Occipital lobe (tissue), 2 donors: Measurements from ENCODE around the gene HOXC6. TPM values are rescaled to one million over a fixed set of nuclear protein-coding genes. Genes with fewer than 3 reads are reported as not detected.

Source experiments
- DNase-seq: peaks from one replicate; lab custom pipeline; 2025; lab: John Stamatoyannopoulos, UW
- total RNA-seq: library from RNA; depleted of rRNA; stranded (reverse); fragments of >200 nt; gene quantifications from one replicate; pipeline ENCODE4 v1.2.3, GENCODE V29; 2014

Gene HOXC6
- not detected for total RNA-seq

DNA sequence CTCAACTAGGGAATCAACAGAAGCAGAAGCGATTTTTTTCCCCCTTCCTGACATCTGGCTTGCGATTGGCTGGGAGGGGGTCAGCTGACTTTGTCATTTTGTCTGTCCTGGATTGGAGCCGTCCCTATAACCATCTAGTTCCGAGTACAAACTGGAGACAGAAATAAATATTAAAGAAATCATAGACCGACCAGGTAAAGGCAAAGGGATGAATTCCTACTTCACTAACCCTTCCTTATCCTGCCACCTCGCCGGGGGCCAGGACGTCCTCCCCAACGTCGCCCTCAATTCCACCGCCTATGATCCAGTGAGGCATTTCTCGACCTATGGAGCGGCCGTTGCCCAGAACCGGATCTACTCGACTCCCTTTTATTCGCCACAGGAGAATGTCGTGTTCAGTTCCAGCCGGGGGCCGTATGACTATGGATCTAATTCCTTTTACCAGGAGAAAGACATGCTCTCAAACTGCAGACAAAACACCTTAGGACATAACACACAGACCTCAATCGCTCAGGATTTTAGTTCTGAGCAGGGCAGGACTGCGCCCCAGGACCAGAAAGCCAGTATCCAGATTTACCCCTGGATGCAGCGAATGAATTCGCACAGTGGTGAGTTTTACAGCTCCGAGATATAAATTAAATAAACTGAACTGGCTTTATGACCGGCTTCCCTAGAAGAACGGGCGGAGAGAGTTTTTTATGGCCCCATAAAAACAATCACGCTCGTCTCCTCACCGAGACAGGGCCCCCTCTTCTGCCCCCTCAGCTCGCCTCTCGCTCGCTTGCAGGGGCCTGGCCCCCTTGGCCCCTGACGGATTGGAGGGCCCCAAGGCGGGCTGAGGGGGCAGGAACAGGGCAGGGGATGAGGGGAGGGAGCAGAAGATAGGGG lies at the start of gene HOXC6:
Gene HOXC6, plus strand, starts transcription at position 127 of the 888 bp plus-strand sequence. Its CDS starts 82 bp downstream, at position 209.
- DNase-seq, result no peak

DNA sequence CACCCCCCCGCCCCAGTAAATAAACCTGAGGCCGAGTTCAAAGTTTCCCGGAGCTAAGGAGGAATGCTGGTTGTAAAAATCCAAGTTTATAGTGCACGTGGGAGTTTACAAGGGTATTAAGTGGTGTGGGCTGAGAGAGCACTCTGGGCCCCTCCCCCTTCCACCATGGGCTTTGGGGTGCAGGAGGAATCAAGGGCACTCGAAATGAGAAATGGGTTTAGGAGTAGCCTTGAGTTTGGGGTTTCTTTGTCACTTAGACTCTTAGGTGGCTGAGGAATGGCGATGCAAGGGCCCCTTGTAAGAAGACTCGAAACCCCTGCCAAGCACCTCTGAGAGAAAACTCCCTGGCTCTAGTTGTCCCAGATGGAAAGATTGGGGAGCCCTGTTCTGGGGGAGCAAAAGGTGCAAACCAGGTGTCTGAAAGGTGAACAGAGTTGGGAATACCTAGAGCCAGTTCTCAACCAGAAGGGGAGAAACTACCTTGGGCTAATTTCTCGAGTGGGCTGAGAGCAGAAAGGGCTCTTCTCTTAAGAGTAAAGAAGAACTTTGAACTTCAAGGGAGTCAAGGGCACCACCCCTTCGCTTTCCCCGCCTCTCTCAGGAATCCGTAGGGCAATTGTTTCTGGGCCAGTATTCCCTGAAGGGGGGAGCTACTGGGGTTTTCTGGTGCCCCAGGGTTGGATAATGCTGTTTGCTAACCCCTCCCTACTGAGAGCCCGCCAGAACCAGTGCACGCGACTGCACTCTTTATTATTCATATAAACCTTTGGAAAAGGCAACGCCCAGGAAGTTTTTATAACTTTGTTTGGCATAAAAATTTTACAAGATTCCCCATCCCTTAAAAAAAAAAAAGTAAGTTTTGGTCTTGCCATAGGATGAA lies 49.5 kb upstream of the HOXC6 start:
- no peak for DNase-seq

DNA sequence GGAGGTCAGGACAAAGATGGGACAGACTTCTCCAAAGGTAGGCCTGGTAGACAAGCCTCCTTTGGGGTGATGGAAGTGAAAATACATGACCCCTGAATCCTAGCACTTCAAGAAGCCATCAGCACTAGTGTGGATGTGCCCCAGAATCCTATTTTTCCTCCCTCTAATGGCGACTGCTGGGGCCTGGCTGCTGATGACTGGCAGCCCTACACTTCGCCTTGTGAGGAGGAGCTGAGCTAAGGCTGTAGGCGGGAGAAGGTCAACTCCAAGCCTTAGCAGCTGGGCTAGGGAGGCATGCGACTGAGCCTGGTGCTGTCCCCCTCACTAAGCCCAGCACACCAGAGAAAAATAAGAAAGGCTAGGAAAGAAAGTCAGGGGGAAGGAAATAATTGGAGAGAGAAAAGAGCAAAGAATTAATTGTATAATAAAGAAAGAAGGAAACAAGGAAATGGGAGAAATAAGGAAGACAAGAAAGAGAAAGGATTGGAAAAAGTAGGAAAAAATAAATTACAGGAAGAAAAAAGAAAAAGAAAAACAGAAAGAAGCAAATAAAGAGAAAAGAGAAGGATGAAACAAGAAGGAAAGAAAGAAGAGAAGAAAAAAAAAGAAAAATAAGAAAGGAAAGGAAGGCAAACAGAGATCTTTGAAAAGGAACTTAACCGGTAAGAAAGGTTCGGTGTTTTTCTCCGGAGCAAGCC lies 48.0 kb upstream of the HOXC6 start:
- no peak for DNase-seq

DNA sequence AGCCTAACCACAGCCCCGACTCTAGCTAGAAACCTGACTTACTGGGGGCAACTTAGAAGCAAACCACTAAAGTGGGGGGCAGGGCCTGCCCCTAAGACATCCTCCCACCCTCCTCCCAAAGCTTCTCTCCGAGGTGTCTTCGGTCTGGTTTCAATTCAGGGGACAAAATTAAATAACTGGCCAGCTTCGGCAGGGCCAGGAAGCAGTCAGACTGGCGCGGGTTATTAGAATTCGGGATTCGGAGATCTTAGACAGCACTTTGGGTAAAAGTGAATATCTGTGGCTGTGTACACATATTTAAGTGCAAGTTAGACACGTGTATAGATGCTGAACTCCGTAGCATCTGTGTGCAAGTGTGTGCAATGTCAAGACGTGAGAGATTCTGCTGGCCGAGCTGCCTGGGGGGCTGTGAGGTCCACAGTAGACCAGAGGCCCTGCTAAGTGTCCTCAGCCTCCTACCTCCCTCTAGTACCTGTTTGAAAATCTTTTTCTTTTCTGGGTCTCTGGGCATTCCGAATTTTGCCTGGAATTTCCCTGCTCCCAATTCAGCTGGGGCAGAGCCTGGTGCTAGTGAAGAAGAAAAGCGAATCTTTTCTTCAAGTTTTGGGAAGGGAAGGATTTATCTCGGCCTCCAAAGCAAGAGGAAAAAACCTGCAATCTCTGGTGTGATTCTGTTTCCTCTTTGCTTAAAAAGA lies 47.3 kb upstream of the HOXC6 start:
- DNase-seq, result no peak

DNA sequence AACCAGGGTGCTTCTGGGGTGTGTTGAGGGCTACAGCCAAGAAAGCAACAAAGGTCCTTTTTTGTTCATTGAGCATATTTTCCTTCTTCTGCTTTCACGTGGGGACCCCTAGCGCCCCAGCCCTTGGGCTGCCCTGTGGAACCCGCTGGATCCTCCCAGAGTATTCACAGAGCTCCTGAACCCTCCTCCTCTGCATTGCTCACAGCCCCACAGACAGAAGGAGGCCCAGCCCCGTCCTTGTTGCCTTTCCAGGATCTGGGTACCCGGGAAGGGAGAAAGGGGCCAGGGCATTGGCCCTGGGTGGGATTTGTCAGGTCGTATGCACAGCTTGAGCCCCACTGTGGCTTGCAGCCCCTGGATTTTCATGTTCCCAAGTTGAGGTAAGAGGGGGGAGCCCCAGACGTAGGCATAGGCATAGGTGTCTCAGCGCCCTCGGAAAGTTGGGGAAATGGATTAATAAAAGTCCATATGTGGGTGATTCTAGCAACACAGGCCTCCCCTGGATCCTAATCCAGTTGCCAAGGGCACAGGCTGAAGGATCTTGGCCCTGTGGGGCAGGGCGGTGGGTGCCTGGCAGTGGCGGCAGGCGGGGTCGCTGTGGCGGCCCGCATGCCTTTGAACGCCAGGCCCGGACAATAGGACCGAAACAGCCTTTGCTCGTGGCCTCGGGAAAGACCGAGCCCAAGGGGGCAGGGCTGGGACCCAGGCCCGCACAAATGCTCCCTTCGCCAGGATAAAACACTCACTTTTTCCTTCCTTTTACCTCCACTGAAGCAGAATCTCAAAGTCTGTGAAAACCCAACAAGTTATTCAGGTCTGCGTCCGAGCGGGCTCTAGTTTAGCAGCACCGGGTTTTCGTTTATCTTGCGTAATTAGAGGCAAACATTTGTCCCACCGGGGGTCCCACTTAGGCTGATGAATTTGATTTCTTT lies 46.3 kb upstream of the HOXC6 start:
- DNase-seq, result no peak

DNA sequence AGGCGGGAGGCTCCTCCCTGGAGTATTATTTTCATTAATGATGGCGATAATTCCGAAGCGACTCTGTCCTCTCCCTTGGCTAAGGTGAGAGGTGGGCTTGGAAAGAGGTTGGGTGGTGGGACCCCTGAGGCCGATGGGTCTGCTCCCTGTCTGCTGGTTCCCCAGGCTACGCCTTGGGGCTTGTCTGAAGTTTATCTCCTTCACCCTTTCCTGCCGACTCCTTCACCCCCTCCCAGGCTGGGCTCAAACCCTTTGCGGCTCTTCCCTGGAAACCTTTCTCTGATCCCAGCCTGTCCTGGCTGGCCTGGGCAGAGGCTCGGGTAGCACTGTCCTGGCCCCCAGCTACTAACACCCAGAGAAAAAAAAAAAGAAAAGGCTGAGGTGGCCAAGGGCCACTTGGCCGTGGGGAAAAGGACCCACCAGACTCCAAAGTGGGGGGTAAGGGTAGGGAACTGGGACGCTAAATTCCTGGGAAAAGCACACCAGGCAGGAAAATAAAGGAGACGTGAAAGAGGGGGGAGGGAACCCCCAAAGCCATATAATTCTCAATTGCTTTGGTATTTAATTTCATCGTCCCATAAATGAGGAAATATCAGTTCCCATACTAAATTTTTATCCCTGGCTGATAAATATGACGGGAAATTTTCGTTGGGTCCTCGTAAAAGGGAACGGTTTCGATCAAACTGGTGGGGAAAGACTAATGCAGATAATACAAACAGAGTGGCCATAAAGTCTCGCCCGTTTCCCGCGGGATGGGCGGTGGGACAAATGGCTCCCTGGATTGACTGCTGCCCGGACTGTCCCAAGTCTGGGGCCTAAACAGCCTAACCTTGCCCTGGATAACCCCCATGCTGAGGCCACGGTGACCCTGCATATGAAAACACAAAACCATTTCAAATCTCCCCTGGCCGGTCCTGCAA lies 45.3 kb upstream of the HOXC6 start:
- DNase-seq, result no peak

DNA sequence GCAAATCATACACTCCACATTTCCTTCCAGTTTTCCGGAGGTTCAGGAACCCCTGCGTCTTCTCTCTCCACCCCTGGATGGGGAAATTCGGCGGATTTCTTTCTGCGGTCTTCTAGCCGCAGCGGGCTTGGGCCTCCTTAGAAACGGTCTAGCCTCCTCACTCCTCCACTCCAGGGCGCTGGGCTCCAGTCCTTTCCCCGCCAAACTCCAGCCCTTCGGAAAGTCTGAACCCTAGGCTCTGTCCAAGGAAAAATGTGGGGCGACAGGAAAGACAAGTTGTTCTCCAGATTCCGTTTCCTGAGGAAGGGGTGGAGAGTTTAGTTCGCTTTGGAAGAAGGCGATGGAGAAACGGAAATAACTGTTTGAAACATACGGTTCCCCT lies 44.7 kb upstream of the HOXC6 start:
- DNase-seq, result no peak

DNA sequence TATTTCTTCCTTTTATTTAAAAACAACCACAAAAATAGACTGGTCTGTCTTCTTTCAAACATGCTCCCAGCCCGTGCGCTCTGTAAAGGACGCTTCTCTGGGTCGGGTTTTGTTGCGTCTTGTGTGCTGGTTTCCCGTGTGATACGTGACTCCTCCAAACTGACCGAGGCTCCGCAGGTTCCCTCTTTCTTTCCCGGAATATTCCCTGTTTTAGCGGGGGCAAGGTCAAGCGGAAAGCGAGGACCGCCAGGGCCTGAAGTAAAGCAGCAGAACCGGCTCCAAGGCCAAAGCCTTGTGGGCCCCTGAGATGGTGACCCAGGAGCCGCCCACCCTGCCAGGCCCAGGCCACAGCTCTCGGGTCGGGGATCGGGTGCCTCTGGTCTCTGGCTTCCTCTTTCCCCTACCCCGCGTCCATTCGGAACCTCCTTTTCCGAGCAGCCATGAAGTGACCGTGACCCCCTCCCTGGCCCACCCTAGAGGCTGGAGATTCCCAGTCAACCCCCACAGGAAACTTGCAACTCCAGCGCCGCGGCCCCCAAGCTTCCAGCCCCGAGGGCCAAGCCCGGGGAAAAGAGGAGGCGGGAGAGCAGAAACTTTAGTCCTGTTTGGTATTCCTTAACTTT lies 44.2 kb upstream of the HOXC6 start:
- no peak for DNase-seq

DNA sequence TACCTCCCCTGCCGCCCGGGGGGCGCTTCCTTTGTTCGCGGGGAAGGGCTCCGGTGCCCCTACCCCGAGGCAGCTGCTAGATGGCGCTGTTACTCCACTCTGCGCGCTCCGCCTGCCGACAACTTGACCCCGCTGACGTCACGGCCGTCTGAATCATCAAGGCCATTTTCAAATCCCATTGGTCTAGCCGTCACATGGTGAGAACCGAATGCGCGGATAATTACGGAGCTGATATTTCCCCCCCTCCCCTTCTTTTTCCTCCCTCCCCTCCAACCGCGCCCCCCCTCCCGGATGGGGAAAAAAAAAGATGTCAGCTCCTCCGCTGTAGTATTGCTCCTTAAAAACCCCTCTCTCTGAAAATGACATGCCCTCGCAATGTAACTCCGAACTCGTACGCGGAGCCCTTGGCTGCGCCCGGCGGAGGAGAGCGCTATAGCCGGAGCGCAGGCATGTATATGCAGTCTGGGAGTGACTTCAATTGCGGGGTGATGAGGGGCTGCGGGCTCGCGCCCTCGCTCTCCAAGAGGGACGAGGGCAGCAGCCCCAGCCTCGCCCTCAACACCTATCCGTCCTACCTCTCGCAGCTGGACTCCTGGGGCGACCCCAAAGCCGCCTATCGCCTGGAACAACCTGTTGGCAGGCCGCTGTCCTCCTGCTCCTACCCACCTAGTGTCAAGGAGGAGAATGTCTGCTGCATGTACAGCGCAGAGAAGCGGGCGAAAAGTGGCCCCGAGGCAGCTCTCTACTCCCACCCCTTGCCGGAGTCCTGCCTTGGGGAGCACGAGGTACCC lies 43.1 kb upstream of the HOXC6 start, which contains the start of gene HOXC10:
Gene HOXC10, plus strand, starts transcription at position 246 of the 791 bp plus-strand sequence. Its CDS starts 114 bp downstream, at position 360.
- DNase-seq, result no peak

DNA sequence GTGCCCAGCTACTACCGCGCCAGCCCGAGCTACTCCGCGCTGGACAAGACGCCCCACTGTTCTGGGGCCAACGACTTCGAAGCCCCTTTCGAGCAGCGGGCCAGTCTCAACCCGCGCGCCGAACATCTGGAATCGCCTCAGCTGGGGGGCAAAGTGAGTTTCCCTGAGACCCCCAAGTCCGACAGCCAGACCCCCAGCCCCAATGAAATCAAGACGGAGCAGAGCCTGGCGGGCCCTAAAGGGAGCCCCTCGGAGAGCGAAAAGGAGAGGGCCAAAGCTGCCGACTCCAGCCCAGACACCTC lies 42.6 kb upstream of the HOXC6 start:
- no peak for DNase-seq

DNA sequence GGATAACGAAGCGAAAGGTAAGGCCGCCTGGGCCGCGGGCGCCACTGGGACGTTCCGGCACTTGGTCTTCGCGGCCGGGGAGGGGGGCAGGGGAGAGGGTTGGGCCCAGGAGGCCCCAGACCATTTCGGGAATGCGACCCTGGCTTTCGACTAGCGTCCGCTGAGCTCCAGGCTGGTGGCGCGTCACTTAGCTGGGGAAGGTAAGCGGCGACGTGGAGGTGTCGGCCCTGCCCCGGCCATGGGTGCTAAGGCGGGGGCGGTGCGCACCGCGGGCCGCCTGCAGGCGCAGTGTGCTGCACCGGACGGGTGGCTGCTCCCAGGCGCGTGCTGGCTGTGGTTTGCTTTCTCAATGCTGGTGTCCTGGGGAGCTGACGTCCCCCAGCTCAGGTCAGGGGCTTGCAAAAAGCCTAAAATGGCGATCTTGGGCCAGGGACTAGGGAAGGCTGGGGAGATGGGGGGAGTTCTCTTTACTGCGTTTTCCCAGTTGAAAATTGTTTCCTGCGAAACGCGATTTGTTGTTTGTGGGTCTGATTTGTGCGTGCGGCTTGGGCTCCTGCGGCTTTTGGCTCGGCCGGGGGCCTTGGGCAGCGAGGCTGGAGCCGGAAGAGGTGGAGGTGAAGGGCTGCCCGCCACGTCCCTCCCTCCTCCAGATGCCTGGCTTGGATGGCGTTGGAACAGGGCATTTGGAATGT lies 42.1 kb upstream of the HOXC6 start:
- no peak for DNase-seq

DNA sequence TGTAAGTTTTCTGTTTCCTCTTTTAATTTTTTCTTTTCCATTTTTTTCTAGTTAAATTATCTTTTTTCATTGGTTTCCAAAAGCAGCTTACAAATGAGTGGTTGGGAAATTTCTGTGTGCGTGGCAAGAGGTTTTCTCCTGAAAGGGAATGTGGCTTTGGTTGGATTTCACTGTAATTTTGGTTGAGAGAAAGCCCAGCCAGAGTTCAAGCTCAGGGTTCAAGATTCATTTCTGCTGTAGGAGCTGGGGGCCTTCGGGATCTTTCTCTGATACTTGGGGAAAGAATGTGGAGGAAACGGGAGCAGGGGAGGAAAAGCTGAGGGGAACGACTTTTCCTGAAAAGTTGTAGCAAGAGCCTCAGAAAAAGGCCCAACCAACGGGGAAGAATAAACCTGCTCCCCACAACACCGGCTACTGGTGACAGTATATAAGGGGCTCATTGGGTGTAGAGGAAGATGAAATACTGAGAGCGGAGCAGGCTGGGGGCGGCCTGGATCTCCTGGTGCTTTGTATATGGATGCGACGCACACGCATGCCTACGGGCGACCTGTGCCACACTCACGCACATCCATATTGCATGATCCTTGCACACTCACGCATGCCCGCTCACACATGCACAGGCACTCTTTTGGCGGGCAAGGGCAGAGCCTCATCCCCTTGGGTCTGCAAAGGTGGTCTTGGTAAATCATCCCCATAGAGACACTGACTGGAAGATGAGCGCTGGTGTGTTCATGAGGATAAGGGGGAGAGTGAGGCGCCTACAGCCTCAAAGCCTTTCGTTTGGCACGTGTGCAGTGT lies 41.4 kb upstream of the HOXC6 start:
- DNase-seq, result no peak

DNA sequence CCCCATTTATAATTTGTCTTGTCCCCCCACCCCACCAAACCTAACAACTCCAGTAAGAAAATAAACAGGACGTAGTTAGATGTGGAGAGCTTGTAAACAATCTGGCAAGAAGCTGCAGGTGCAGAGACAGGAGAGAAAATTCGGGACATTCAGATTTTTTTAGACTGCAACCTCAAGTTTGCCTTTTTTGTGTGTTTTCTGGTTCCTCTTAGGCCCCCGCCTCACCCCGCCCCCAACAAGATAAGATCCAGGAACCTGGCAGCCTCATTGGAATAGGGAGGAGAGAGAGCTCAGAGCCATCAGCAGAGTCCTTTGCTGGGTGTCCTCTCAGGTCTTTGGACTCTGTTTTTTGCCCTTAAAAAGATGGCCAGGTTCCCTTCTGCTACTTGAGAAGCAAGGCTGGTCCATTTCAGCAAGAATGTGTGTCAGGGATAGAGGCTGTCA lies 40.4 kb upstream of the HOXC6 start:
- DNase-seq, result no peak

DNA sequence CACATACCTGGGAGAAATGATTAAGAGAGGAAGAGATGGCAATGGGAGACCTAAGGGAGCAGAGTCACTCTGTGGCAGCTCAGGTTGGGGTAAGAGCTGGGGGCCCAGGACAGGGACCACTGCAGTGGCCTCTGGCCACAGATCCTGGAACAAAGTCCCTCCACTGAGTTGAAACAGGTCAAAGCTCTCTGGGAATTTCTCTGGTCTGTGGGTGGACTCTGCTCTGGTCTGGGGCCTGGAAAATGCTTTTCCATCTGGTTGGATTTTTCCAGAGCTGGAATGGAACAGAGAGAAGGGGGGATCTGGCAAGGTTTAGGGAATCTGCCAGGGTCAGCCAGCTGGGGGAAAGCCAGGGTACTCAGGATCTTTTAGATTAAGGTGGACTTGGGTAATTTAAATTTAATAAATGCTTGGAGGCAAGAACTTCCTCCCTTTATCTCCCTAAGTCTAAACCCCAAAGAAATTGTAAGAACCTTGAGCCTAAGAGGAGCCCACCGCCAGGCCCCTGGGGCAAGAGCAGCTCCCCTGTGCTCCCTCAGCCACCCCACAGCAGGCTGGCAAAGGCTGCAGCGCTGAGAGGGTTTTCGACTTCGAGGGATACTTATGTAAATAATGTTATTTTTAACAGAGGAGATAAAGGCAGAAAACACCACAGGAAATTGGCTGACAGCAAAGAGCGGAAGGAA lies 39.6 kb upstream of the HOXC6 start:
- no peak for DNase-seq

DNA sequence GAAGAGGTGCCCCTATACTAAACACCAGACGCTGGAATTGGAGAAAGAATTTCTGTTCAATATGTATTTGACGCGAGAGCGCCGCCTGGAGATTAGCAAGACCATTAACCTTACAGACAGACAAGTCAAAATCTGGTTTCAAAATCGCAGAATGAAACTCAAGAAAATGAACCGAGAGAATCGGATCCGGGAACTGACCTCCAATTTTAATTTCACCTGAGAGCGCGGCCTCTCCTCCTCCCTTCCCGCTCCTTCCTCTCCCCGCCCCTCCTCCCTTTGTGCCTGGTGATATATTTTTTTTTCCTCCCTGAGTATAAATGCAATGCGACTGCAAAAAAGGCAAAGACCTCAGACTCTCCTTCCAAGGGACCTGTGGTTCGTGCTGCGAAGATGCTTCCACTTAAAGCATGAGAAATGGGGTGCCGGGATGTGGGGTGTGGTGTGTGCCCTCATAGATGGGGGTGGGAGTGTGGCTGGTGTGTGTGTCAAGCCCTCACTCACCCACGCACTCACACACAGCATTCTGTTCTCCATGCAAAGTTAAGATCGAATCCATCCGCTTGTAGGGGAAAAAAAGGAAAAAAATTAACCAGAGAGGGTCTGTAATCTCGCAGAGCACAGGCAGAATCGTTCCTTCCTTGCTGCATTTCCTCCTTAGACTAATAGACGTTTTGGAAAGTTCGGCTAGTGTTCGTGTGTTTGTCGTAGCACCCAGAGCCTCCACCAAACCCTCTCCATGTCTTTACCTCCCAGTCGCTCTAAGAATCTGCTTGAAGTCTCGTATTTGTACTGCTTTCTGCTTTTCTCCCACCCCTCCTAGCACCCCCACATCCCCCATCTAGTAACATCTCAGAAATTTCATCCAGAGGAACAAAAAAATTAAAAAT lies 38.8 kb upstream of the HOXC6 start:
- DNase-seq, result no peak
